Type B pancreatic cell (in vitro differentiated cells): ENCODE measurements around the gene PARVB. TPM values are rescaled to one million over a fixed set of nuclear protein-coding genes. Genes with fewer than 3 reads are reported as not detected.

Experiments used
- DNase-seq: peaks from one replicate; pipeline ENCODE4 v3.0.0; 2021; ENCODE audit warnings: mixed read lengths; ENCODE audit not compliant: unreplicated experiment; ENCODE audit errors: extremely low spot score
- H3K27ac Mint-ChIP-seq: 2 replicates; pipeline ENCODE4 v1.8.0; 2021; ENCODE audit warnings: mild to moderate bottlenecking, mixed read lengths
- H3K27me3 Mint-ChIP-seq: 2 replicates; pipeline ENCODE4 v1.8.0; 2021; ENCODE audit warnings: mixed read lengths
- H3K36me3 Mint-ChIP-seq: 2 replicates; pipeline ENCODE4 v1.8.0; 2021; ENCODE audit warnings: mixed read lengths
- H3K4me1 Mint-ChIP-seq: one replicate; pipeline ENCODE4 v1.8.0; 2021; ENCODE audit warnings: mixed read lengths; ENCODE audit not compliant: unreplicated experiment
- H3K4me3 Mint-ChIP-seq: 2 replicates; pipeline ENCODE4 v1.8.0; 2021; ENCODE audit warnings: mild to moderate bottlenecking, mixed read lengths
- H3K9me3 Mint-ChIP-seq: 2 replicates; pipeline ENCODE4 v1.8.0; 2021; ENCODE audit warnings: mixed read lengths
- CTCF ChIP-seq: fragments of 200-600 bp; sonication (generic); conservative IDR thresholded peaks from 2 replicates; pipeline ENCODE4 v1.5.0; 2021; ENCODE audit warnings: antibody characterized with exemption, mild to moderate bottlenecking
- total RNA-seq: library from RNA; stranded (reverse); gene quantifications from 2 replicates; pipeline ENCODE4 v1.2.1, GENCODE V29; 2021; ENCODE audit warnings: low replicate concordance

The PARVB gene
- total RNA-seq, 1 donor from 2014 or later = 15.9 TPM

GRCh38 chr22:44219101-44219870 is 195.2 kb downstream of the PARVB start:
- Mint-ChIP-seq H3K36me3 (no peaks in the 10 kb centered on the region), H3K27me3 (peaks cover 3% of the 10 kb centered on the region), H3K27ac (no peak overlapping the region), H3K9me3 (no peaks in the 10 kb centered on the region), H3K4me3 (no peak overlapping the region), H3K4me1 (no peaks in the 10 kb centered on the region)
- TF ChIP-seq CTCF = no peak
- DNase-seq = no peak

- DNase-seq = no peak
- Mint-ChIP-seq H3K27ac (no peak overlapping the region), H3K4me1 (peaks cover 8% of the 10 kb centered on the region), H3K9me3 (no peaks in the 10 kb centered on the region), H3K36me3 (no peaks in the 10 kb centered on the region), H3K4me3 (no peak overlapping the region), H3K27me3 (peaks cover 17% of the 10 kb centered on the region)
- TF ChIP-seq CTCF = no peak
Observed at GRCh38 chr22:44220727-44221680, 196.9 kb downstream of the PARVB start.

- Mint-ChIP-seq H3K36me3 (no peaks in the 10 kb centered on the region), H3K27ac (no peak overlapping the region), H3K4me1 (peaks cover 8% of the 10 kb centered on the region), H3K27me3 (peaks cover 21% of the 10 kb centered on the region), H3K9me3 (no peaks in the 10 kb centered on the region), H3K4me3 (no peak overlapping the region)
- TF ChIP-seq CTCF = no peak
- DNase-seq = no peak
Observed at GRCh38 chr22:44221710-44222475, 197.8 kb downstream of the PARVB start.

Other genes with a start within 250 kb of the PARVB start
- 4.2 and 5.3 TPM in 2 replicates for gene EFCAB6, start 212.0 kb upstream of the PARVB start, total RNA-seq
- 7.5 and 10.8 TPM in 2 replicates for gene SULT4A1, start 161.8 kb upstream of the PARVB start, total RNA-seq
- not detected in 2 replicates for gene PNPLA5, start 132.3 kb upstream of the PARVB start, total RNA-seq
- 3.8 and 5.9 TPM in 2 replicates for gene PNPLA3, start 100.5 kb upstream of the PARVB start, total RNA-seq
- gene SAMM50, start 68.9 kb upstream of the PARVB start, total RNA-seq = 50.0 and 57.5 TPM in 2 replicates
- gene PARVG, start 156.6 kb downstream of the PARVB start, total RNA-seq = 0.19 and 0.21 TPM in 2 replicates